Thyroid gland (tissue), 4 donors: Measurements from ENCODE around the gene HACD1. TPM values are rescaled to one million over a fixed set of nuclear protein-coding genes. Genes with fewer than 3 reads are reported as not detected.
A peak's percentile ranks its signal among the peaks of the same experiment; 100 is the strongest.
"Not testable (repeated sequence)": the region's sequence is repeated elsewhere in the genome, so short reads cannot be mapped to it uniquely, and the experiment has no call there.

Experiments used
- DNase-seq, 2 donors: peaks; one replicate each; pipeline ENCODE4 v3.0.0-alpha.2; 2019
- H3K27ac ChIP-seq, 3 donors: fragments of 200-600 bp; sonication (generic); 1 replicate in 2 of 3; 2 replicates in 1 of 3; pipeline ENCODE4 v1.5.1; 2016 to 2019; ENCODE audit warnings: mild to moderate bottlenecking in 1 of 3, moderate library complexity in 1 of 3
- H3K27me3 ChIP-seq: fragments of 200-600 bp; sonication (generic); one replicate; pipeline ENCODE4 v1.5.1; 2019
- H3K36me3 ChIP-seq, 2 donors: fragments of 200-600 bp; sonication (generic); one replicate each; pipeline ENCODE4 v1.5.1; 2016 to 2019
- H3K4me1 ChIP-seq, 2 donors: fragments of 200-600 bp; sonication (generic); one replicate each; pipeline ENCODE4 v1.5.1; 2017 to 2019
- H3K4me3 ChIP-seq, 3 donors: fragments of 200-600 bp; sonication (generic); replicated peaks in 1 of 3; 1 replicate in 2 of 3; 2 replicates in 1 of 3; pipeline ENCODE4 v1.5.1; 2016; ENCODE audit warnings: mild to moderate bottlenecking in 1 of 3
- H3K9me3 ChIP-seq: fragments of 200-600 bp; sonication (generic); one replicate; pipeline ENCODE4 v1.5.1; 2017
- CTCF ChIP-seq, 6 experiments: fragments of 200-600 bp in 3 of 6; fragments of 450-650 bp in 3 of 6; sonication (generic) in 3 of 6; IDR thresholded peaks; one replicate each; pipeline ENCODE4 v1.5.1; 2016 to 2019; ENCODE audit warnings: antibody characterized with exemption in 6 of 6, mild to moderate bottlenecking in 2 of 6, inconsistent platforms in 1 of 6, moderate library complexity in 1 of 6
- POLR2A ChIP-seq, 2 donors: fragments of 450-650 bp; IDR thresholded peaks; one replicate each; pipeline ENCODE4 v1.6.1; 2017; ENCODE audit warnings: antibody characterized with exemption in 2 of 2, mild to moderate bottlenecking in 2 of 2, moderate library complexity in 1 of 2
- WGBS, 2 donors: methylation state at CpG; one replicate each; pipeline ENCODE4 v1.1.5; 2017; 5-methylcytosine and 5-hydroxymethylcytosine counted together
- intact Hi-C: fragments of 100-400 bp; cut with DNase I; formaldehyde crosslinking; loops from one replicate; pipeline ENCODE4 v1.15.1; 2023
- total RNA-seq, 4 donors: library from RNA; depleted of rRNA; stranded (reverse); fragments of >200 nt; gene quantifications; one replicate each; pipeline ENCODE4 v1.2.3, GENCODE V29; 2016

Gene HACD1
- total RNA-seq, 4 donors from 2014 or later, result 8.9 to 19.2 (median 13.6) TPM

GRCh38 chr10:17643755-17644484, 26.7 kb upstream of the HACD1 start, which contains the start of gene STAM:
Gene STAM (plus strand): TSS chr10:17644151. CDS start chr10:17644340, 189 bp downstream.
- Histone ChIP-seq H3K9me3 (no peaks in the 10 kb centered on the region), H3K27me3 (no peaks in the 10 kb centered on the region), H3K36me3 (no peaks in the 10 kb centered on the region), H3K4me1 (peaks cover 22 to 28% of the 10 kb centered on the region in 2 donors), H3K27ac (peak within 1 kb of the TSS; percentile 91 to 99 (median 95)), H3K4me3 (peak within 1 kb of the TSS; percentile 74 to 95 (median 78))
- intact Hi-C loops, result no loop called here
- DNase-seq, result peak; percentile 84 to 90
- peak in 1 of 6 experiments; percentile 10 for TF ChIP-seq CTCF (IDR thresholded peaks at IDR 0.05)
- peak; percentile 47 to 64 for TF ChIP-seq POLR2A (IDR thresholded peaks at IDR 0.05)
- 0% methylated on average over 32 to 34 of the region's 37 CpGs for WGBS, 2 donors

- peaks cover 22 to 28% of the 10 kb centered on the region in 2 donors for H3K4me1 ChIP-seq
- 0% methylated on average over 13 of the region's 13 CpGs for WGBS, 2 donors
- H3K27me3 ChIP-seq, result no peaks in the 10 kb centered on the region
- H3K36me3 ChIP-seq, result no peaks in the 10 kb centered on the region
- peak overlapping the region; percentile 74 to 95 (median 78) for H3K4me3 ChIP-seq
- peak overlapping the region; percentile 91 to 99 (median 95) for H3K27ac ChIP-seq
- no peaks in the 10 kb centered on the region for H3K9me3 ChIP-seq
- intact Hi-C loops, result no loop called here
- no peak for TF ChIP-seq CTCF (IDR thresholded peaks at IDR 0.05)
- DNase-seq, result peak; percentile 74 to 82
Measured at GRCh38 chr10:17643339-17643754, 26.2 kb upstream of the HACD1 start.

GRCh38 chr10:17640331-17640816, 23.2 kb upstream of the HACD1 start:
- H3K9me3 ChIP-seq, result no peaks in the 10 kb centered on the region
- no peaks in the 10 kb centered on the region for H3K27me3 ChIP-seq
- WGBS, 2 donors, result 96 to 97% methylated on average over 4 of the region's 4 CpGs
- no peak for DNase-seq
- H3K4me1 ChIP-seq, result peaks cover 14 to 18% of the 10 kb centered on the region in 2 donors
- H3K4me3 ChIP-seq, result no peak overlapping the region
- intact Hi-C loops, result no loop called here
- no peak overlapping the region for H3K27ac ChIP-seq
- no peak for TF ChIP-seq CTCF (IDR thresholded peaks at IDR 0.05)
- no peak for TF ChIP-seq POLR2A (IDR thresholded peaks at IDR 0.05)
- no peaks in the 10 kb centered on the region for H3K36me3 ChIP-seq

- H3K4me3 ChIP-seq, result no peak overlapping the region
- DNase-seq, result no peak
- H3K4me1 ChIP-seq, result peaks cover 4 to 5% of the 10 kb centered on the region in 2 donors
- no peaks in the 10 kb centered on the region for H3K36me3 ChIP-seq
- no peaks in the 10 kb centered on the region for H3K9me3 ChIP-seq
- WGBS, 2 donors, result 95 to 97% methylated on average over 5 of the region's 5 CpGs
- H3K27me3 ChIP-seq, result no peaks in the 10 kb centered on the region
- intact Hi-C loops, result no loop called here
- TF ChIP-seq POLR2A (IDR thresholded peaks at IDR 0.05) (no peak), CTCF (IDR thresholded peaks at IDR 0.05) (no peak)
- H3K27ac ChIP-seq, result no peak overlapping the region
Measured at GRCh38 chr10:17637869-17638268, 20.7 kb upstream of the HACD1 start.

GRCh38 chr10:17633353-17633752, 16.2 kb upstream of the HACD1 start:
- intact Hi-C loops, result no loop called here

GRCh38 chr10:17632590-17632989, 15.4 kb upstream of the HACD1 start:
- H3K4me3 ChIP-seq, H3K9me3 ChIP-seq, H3K36me3 ChIP-seq, H3K4me1 ChIP-seq, intact Hi-C loops, DNase-seq, H3K27me3 ChIP-seq, H3K27ac ChIP-seq: not testable (repeated sequence)
- 67 to 76% methylated on average over 8 of the region's 8 CpGs for WGBS, 2 donors

More at GRCh38 chr10:17633353-17633752, 16.2 kb upstream of the HACD1 start:
- 87 to 89% methylated on average over 1 of the region's 1 CpG for WGBS, 2 donors
- no peak for DNase-seq
- no peak for TF ChIP-seq POLR2A (IDR thresholded peaks at IDR 0.05)
- no peak for TF ChIP-seq CTCF (IDR thresholded peaks at IDR 0.05)
- Histone ChIP-seq H3K27me3 (no peaks in the 10 kb centered on the region), H3K27ac (no peak overlapping the region), H3K9me3 (no peaks in the 10 kb centered on the region), H3K4me1 (no peaks in the 10 kb centered on the region), H3K4me3 (no peak overlapping the region), H3K36me3 (no peaks in the 10 kb centered on the region)
